HEK293T (cell line): ENCODE data around the gene KLF15.

Experiments used
- ARNT ChIP-seq: fragments of 450-650 bp; IDR thresholded peaks from 2 replicates; pipeline ENCODE4 v1.6.1; 2017; ENCODE audit warnings: mild to moderate bottlenecking
- BHLHE40 ChIP-seq: fragments of 450-650 bp; IDR thresholded peaks from 2 replicates; pipeline ENCODE4 v1.6.1; 2016; ENCODE audit warnings: mild to moderate bottlenecking, moderate library complexity, borderline replicate concordance
- CTBP1 ChIP-seq: fragments of 450-650 bp; IDR thresholded peaks from 2 replicates; pipeline ENCODE4 v1.6.1; 2016; ENCODE audit warnings: borderline replicate concordance
- ELF4 ChIP-seq: fragments of 450-650 bp; IDR thresholded peaks from 2 replicates; pipeline ENCODE4 v1.6.1; 2017; ENCODE audit warnings: antibody characterized with exemption
- FOXK2 ChIP-seq: fragments of 450-650 bp; IDR thresholded peaks from 2 replicates; pipeline ENCODE4 v1.6.1; 2016; ENCODE audit warnings: mild to moderate bottlenecking
- NFRKB ChIP-seq: fragments of 450-650 bp; IDR thresholded peaks from 2 replicates; pipeline ENCODE4 v1.6.1; 2016; ENCODE audit warnings: mild to moderate bottlenecking, moderate library complexity
- SP1 ChIP-seq: fragments of 450-650 bp; IDR thresholded peaks from 2 replicates; pipeline ENCODE4 v1.6.1; 2017
- SUZ12 ChIP-seq: fragments of 450-650 bp; IDR thresholded peaks from 2 replicates; pipeline ENCODE4 v1.6.1; 2016; ENCODE audit warnings: mild to moderate bottlenecking
- TARDBP ChIP-seq: fragments of 450-650 bp; IDR thresholded peaks from 2 replicates; pipeline ENCODE4 v1.6.1; 2016

- TF ChIP-seq FOXK2 (no peak), SP1 (no peak), NFRKB (no peak), SUZ12 (no peak), CTBP1 (no peak), BHLHE40 (no peak), ARNT (no peak), TARDBP (no peak), ELF4 (no peak)
These were observed 37.7 kb upstream of the KLF15 start for GRCh38 chr3:126394977-126395321.
